Lung microvascular endothelial cell (primary cell): ENCODE data around the gene SRP68. TPM values are rescaled to one million over a fixed set of nuclear protein-coding genes. Genes with fewer than 3 reads are reported as not detected.
"Not testable (repeated sequence)": the region's sequence is repeated elsewhere in the genome, so short reads cannot be mapped to it uniquely, and the experiment has no call there.

Source experiments
- DNase-seq, 2 donors: peaks; one replicate each; pipeline versions ENCODE4 v3.0.0 to v3.0.0-alpha.2; 2010; ENCODE audit warnings: low read depth in 2 of 2
- total RNA-seq: library from RNA; depleted of rRNA; stranded (reverse); fragments of >200 nt; gene quantifications from 2 replicates; pipeline ENCODE4 v1.2.1, GENCODE V29; 2014

SRP68 gene
- total RNA-seq, 1 donor from 2014 or later: 20.0 TPM

GRCh38 chr17:76046064-76046463 lies 26.3 kb downstream of the SRP68 start:
- no peak for DNase-seq

GRCh38 chr17:76044475-76045007 lies 27.8 kb downstream of the SRP68 start:
- DNase-seq: not testable (repeated sequence)

- not testable (repeated sequence) for DNase-seq
Observed at GRCh38 chr17:76042868-76043267, 29.4 kb downstream of the SRP68 start.

- DNase-seq: no peak
Observed at GRCh38 chr17:76040376-76040775, 31.9 kb downstream of the SRP68 start.

GRCh38 chr17:76039121-76039520 lies 33.2 kb downstream of the SRP68 start:
- no peak for DNase-seq

GRCh38 chr17:76038050-76038449 lies 34.3 kb downstream of the SRP68 start:
- DNase-seq: no peak

GRCh38 chr17:76036497-76037261 lies 35.6 kb downstream of the SRP68 start:
- DNase-seq: no peak

- DNase-seq: no peak
Observed at GRCh38 chr17:76034428-76035350, 37.6 kb downstream of the SRP68 start.

GRCh38 chr17:76033139-76033538 lies 39.2 kb downstream of the SRP68 start:
- DNase-seq: no peak

- no peak for DNase-seq
Observed at GRCh38 chr17:76032780-76033108, 39.6 kb downstream of the SRP68 start.

GRCh38 chr17:76032073-76032779 lies 40.1 kb downstream of the SRP68 start:
- peak in 1 of 2 donors; percentile 28 for DNase-seq

GRCh38 chr17:76027159-76027839 lies 45.0 kb downstream of the SRP68 start, which contains the start of gene EVPL:
Gene EVPL, minus strand, starts transcription at chr17:76027306. Its CDS starts 108 bp downstream, at chr17:76027198.
- DNase-seq: no peak

GRCh38 chr17:76026714-76027158 lies 45.6 kb downstream of the SRP68 start:
- DNase-seq: no peak

- DNase-seq: no peak
Observed at GRCh38 chr17:76025294-76025693, 47.0 kb downstream of the SRP68 start.

- DNase-seq: no peak
Observed at GRCh38 chr17:76024353-76024752, 48.0 kb downstream of the SRP68 start.

GRCh38 chr17:76023900-76024237 lies 48.4 kb downstream of the SRP68 start:
- no peak for DNase-seq

- DNase-seq: no peak
Observed at GRCh38 chr17:76022973-76023899, 49.1 kb downstream of the SRP68 start.

GRCh38 chr17:76022285-76022684 lies 50.0 kb downstream of the SRP68 start:
- no peak for DNase-seq

- DNase-seq: no peak
Observed at GRCh38 chr17:76019833-76020467, 52.4 kb downstream of the SRP68 start.
